CD8-positive, alpha-beta memory T cell (primary cell): ENCODE data around the gene TLE1. TPM values are rescaled to one million over a fixed set of nuclear protein-coding genes. Genes with fewer than 3 reads are reported as not detected.

ENCODE experiments used
- CTCF ChIA-PET: fragments of 350-600 bp; sonication (Branson Sonifier 250); formaldehyde crosslinking; loops from one replicate; lab custom pipeline; 2021; ENCODE audit warnings: antibody characterized with exemption; lab: Charles Lee
- POLR2A ChIA-PET: fragments of 350-600 bp; sonication (Branson Sonifier 250); formaldehyde crosslinking; loops from one replicate; lab custom pipeline; 2021; ENCODE audit warnings: antibody characterized with exemption; lab: Charles Lee
- DNase-seq, 5 donors: peaks; one replicate each; pipeline versions ENCODE4 v3.0.0 to v3.0.0-alpha.2; 2020 to 2022; ENCODE audit warnings: mixed read lengths in 1 of 5
- H3K27ac ChIP-seq: one replicate; pipeline ENCODE4 v1.7.0; 2013; ENCODE audit warnings: low read depth, mild to moderate bottlenecking, low read length, moderate library complexity
- H3K27me3 ChIP-seq: 2 replicates; pipeline ENCODE4 v1.7.0; 2013; ENCODE audit warnings: low read length, mild to moderate bottlenecking; ENCODE audit not compliant: insufficient read depth, poor library complexity, severe bottlenecking
- H3K36me3 ChIP-seq: 2 replicates; pipeline ENCODE4 v1.7.0; 2013; ENCODE audit warnings: mild to moderate bottlenecking, low read length, moderate library complexity; ENCODE audit not compliant: insufficient read depth
- H3K4me1 ChIP-seq: 2 replicates; pipeline ENCODE4 v1.7.0; 2013; ENCODE audit warnings: mild to moderate bottlenecking, low read length, moderate library complexity; ENCODE audit not compliant: insufficient read depth
- H3K4me3 ChIP-seq: 2 replicates; pipeline ENCODE4 v1.7.0; 2013; ENCODE audit warnings: mild to moderate bottlenecking, low read length
- H3K9me3 ChIP-seq: 2 replicates; pipeline ENCODE4 v1.7.0; 2013; ENCODE audit warnings: mild to moderate bottlenecking, low read length
- H3K27ac Mint-ChIP-seq, 8 donors: one replicate each; pipeline ENCODE4 v1.8.0; 2020 to 2021; ENCODE audit warnings: mixed read lengths in 8 of 8, mild to moderate bottlenecking in 6 of 8, inconsistent platforms in 3 of 8, moderate library complexity in 3 of 8
- H3K27me3 Mint-ChIP-seq, 2 donors: one replicate each; pipeline ENCODE4 v1.8.0; 2020 to 2021; ENCODE audit warnings: mixed read lengths in 2 of 2, mild to moderate bottlenecking in 1 of 2, moderate library complexity in 1 of 2
- H3K36me3 Mint-ChIP-seq, 3 donors: one replicate each; pipeline ENCODE4 v1.8.0; 2020 to 2021; ENCODE audit warnings: mixed read lengths in 3 of 3, inconsistent platforms in 1 of 3, mild to moderate bottlenecking in 1 of 3
- H3K4me1 Mint-ChIP-seq, 3 donors: one replicate each; pipeline ENCODE4 v1.8.0; 2020 to 2021; ENCODE audit warnings: mixed read lengths in 3 of 3, inconsistent platforms in 1 of 3, mild to moderate bottlenecking in 1 of 3
- H3K4me3 Mint-ChIP-seq, 7 donors: one replicate each; pipeline ENCODE4 v1.8.0; 2020 to 2021; ENCODE audit warnings: mixed read lengths in 7 of 7, mild to moderate bottlenecking in 6 of 7, moderate library complexity in 4 of 7, inconsistent platforms in 2 of 7
- H3K9me3 Mint-ChIP-seq, 5 donors: one replicate each; pipeline ENCODE4 v1.8.0; 2020 to 2022; ENCODE audit warnings: mixed read lengths in 5 of 5, mild to moderate bottlenecking in 3 of 5, moderate library complexity in 2 of 5, inconsistent platforms in 1 of 5
- polyA plus RNA-seq: library from polyadenylated mRNA; unstranded; fragments of 300-500 nt; fragmentation: Illumina TruSeq; gene quantifications from one replicate; pipeline ENCODE4 v1.2.3, GENCODE V29; 2021
- total RNA-seq, 2 experiments: library from RNA; stranded (reverse); gene quantifications; one replicate each; pipeline ENCODE4 v1.2.3, GENCODE V29; 2021

The TLE1 gene
- total and polyA plus RNA-seq, 3 experiments from 2014 or later = 0.13 to 25.1 (median 0.33) TPM

GRCh38 chr9:81631218-81631745 lies 58.1 kb downstream of the TLE1 start:
- H3K4me3 ChIP-seq = no peak overlapping the region
- H3K27ac ChIP-seq = no peak overlapping the region
- no peaks in the 10 kb centered on the region for H3K27me3 ChIP-seq
- CTCF ChIA-PET = no interaction called here
- Mint-ChIP-seq H3K27ac (no peak overlapping the region), H3K36me3 (no peaks in the 10 kb centered on the region), H3K9me3 (peaks cover 0 to 6% (median 0%) of the 10 kb centered on the region in 5 donors), H3K4me1 (no peaks in the 10 kb centered on the region), H3K4me3 (no peak overlapping the region), H3K27me3 (no peaks in the 10 kb centered on the region)
- no peak for DNase-seq
- H3K36me3 ChIP-seq = no peaks in the 10 kb centered on the region
- POLR2A ChIA-PET = no interaction called here
- H3K9me3 ChIP-seq = no peaks in the 10 kb centered on the region
- H3K4me1 ChIP-seq = no peaks in the 10 kb centered on the region

- Histone ChIP-seq H3K36me3 (no peaks in the 10 kb centered on the region), H3K9me3 (no peaks in the 10 kb centered on the region), H3K27ac (no peak overlapping the region), H3K4me1 (no peaks in the 10 kb centered on the region), H3K4me3 (no peak overlapping the region), H3K27me3 (no peaks in the 10 kb centered on the region)
- ChIA-PET CTCF (no interaction called here), POLR2A (no interaction called here)
- Mint-ChIP-seq H3K4me1 (no peaks in the 10 kb centered on the region), H3K36me3 (no peaks in the 10 kb centered on the region), H3K9me3 (peaks cover 0 to 6% (median 0%) of the 10 kb centered on the region in 5 donors), H3K27ac (no peak overlapping the region), H3K27me3 (no peaks in the 10 kb centered on the region), H3K4me3 (no peak overlapping the region)
- no peak for DNase-seq
These were observed 59.9 kb downstream of the TLE1 start for GRCh38 chr9:81629440-81629839.

GRCh38 chr9:81628897-81629296 lies 60.5 kb downstream of the TLE1 start:
- no peaks in the 10 kb centered on the region for H3K9me3 ChIP-seq
- H3K27ac ChIP-seq = no peak overlapping the region
- ChIA-PET POLR2A (no interaction called here), CTCF (no interaction called here)
- no peaks in the 10 kb centered on the region for H3K27me3 ChIP-seq
- H3K4me3 ChIP-seq = no peak overlapping the region
- no peaks in the 10 kb centered on the region for H3K36me3 ChIP-seq
- no peak for DNase-seq
- Mint-ChIP-seq H3K9me3 (peaks cover 0 to 6% (median 2%) of the 10 kb centered on the region in 5 donors), H3K27me3 (no peaks in the 10 kb centered on the region), H3K27ac (no peak overlapping the region), H3K4me3 (no peak overlapping the region), H3K4me1 (no peaks in the 10 kb centered on the region), H3K36me3 (no peaks in the 10 kb centered on the region)
- H3K4me1 ChIP-seq = no peaks in the 10 kb centered on the region

- Mint-ChIP-seq H3K4me1 (no peaks in the 10 kb centered on the region), H3K4me3 (peak overlapping the region in 1 of 7 donors; percentile 27), H3K9me3 (peaks cover 0 to 6% (median 2%) of the 10 kb centered on the region in 5 donors), H3K27me3 (no peaks in the 10 kb centered on the region), H3K27ac (no peak overlapping the region), H3K36me3 (no peaks in the 10 kb centered on the region)
- Histone ChIP-seq H3K4me3 (no peak overlapping the region), H3K36me3 (no peaks in the 10 kb centered on the region), H3K4me1 (no peaks in the 10 kb centered on the region), H3K9me3 (no peaks in the 10 kb centered on the region), H3K27me3 (no peaks in the 10 kb centered on the region), H3K27ac (no peak overlapping the region)
- DNase-seq = no peak
- ChIA-PET POLR2A (no interaction called here), CTCF (no interaction called here)
These were observed 61.9 kb downstream of the TLE1 start for GRCh38 chr9:81627481-81627880.

- no peak overlapping the region for H3K4me3 ChIP-seq
- H3K27me3 Mint-ChIP-seq = no peaks in the 10 kb centered on the region
- H3K4me1 ChIP-seq = no peaks in the 10 kb centered on the region
- H3K4me1 Mint-ChIP-seq = no peaks in the 10 kb centered on the region
- H3K36me3 ChIP-seq = no peaks in the 10 kb centered on the region
- POLR2A ChIA-PET = no interaction called here
- no peaks in the 10 kb centered on the region for H3K36me3 Mint-ChIP-seq
- no peak overlapping the region for H3K27ac ChIP-seq
- H3K9me3 ChIP-seq = no peaks in the 10 kb centered on the region
- no peaks in the 10 kb centered on the region for H3K27me3 ChIP-seq
- CTCF ChIA-PET = no interaction called here
- no peak overlapping the region for H3K4me3 Mint-ChIP-seq
- peaks cover 0 to 2% (median 0%) of the 10 kb centered on the region in 5 donors for H3K9me3 Mint-ChIP-seq
- DNase-seq = no peak
- H3K27ac Mint-ChIP-seq = no peak overlapping the region
These were observed 62.8 kb downstream of the TLE1 start for GRCh38 chr9:81626511-81626910.

- ChIA-PET POLR2A (no interaction called here), CTCF (no interaction called here)
- no peaks in the 10 kb centered on the region for H3K27me3 Mint-ChIP-seq
- no peak overlapping the region for H3K27ac ChIP-seq
- H3K9me3 ChIP-seq = no peaks in the 10 kb centered on the region
- H3K9me3 Mint-ChIP-seq = peaks cover 0 to 2% (median 0%) of the 10 kb centered on the region in 5 donors
- H3K27me3 ChIP-seq = no peaks in the 10 kb centered on the region
- peaks cover 0 to 1% (median 0%) of the 10 kb centered on the region in 3 donors for H3K4me1 Mint-ChIP-seq
- no peak overlapping the region for H3K4me3 ChIP-seq
- no peaks in the 10 kb centered on the region for H3K36me3 Mint-ChIP-seq
- no peak for DNase-seq
- no peaks in the 10 kb centered on the region for H3K4me1 ChIP-seq
- H3K36me3 ChIP-seq = no peaks in the 10 kb centered on the region
- no peak overlapping the region for H3K4me3 Mint-ChIP-seq
- H3K27ac Mint-ChIP-seq = no peak overlapping the region
These were observed 63.4 kb downstream of the TLE1 start for GRCh38 chr9:81625969-81626368.

DNA sequence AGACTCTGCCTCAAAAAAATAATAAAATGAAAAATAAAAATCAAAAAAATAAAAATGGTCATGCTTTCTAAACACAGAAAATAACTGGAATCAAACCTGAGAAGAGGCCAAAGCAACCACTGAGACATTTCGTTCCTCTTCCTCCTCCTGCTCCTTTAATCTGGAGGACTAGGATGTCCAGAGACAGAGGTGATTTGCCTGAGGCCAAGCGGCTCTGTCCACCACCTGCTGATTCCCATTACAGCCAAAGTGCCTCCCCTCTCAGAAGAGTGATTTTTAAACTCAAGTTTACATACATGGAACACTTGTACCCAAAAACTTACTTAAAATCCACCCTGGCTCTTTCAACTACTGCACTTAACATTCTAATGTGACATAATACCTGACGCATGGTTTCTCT lies 65.6 kb downstream of the TLE1 start:
- Mint-ChIP-seq H3K4me3 (no peak overlapping the region), H3K9me3 (peaks cover 0 to 4% (median 0%) of the 10 kb centered on the region in 5 donors), H3K4me1 (peaks cover 0 to 13% (median 6%) of the 10 kb centered on the region in 3 donors), H3K36me3 (peaks cover 0 to 1% (median 0%) of the 10 kb centered on the region in 3 donors), H3K27ac (no peak overlapping the region), H3K27me3 (no peaks in the 10 kb centered on the region)
- H3K9me3 ChIP-seq = no peaks in the 10 kb centered on the region
- no peaks in the 10 kb centered on the region for H3K4me1 ChIP-seq
- no peaks in the 10 kb centered on the region for H3K36me3 ChIP-seq
- H3K27me3 ChIP-seq = no peaks in the 10 kb centered on the region
- POLR2A ChIA-PET = no interaction called here
- no peak overlapping the region for H3K27ac ChIP-seq
- no peak overlapping the region for H3K4me3 ChIP-seq
- DNase-seq = no peak
- CTCF ChIA-PET = no interaction called here

- Histone ChIP-seq H3K4me1 (no peaks in the 10 kb centered on the region), H3K27ac (no peak overlapping the region), H3K4me3 (no peak overlapping the region), H3K27me3 (no peaks in the 10 kb centered on the region), H3K36me3 (no peaks in the 10 kb centered on the region), H3K9me3 (no peaks in the 10 kb centered on the region)
- DNase-seq = no peak
- ChIA-PET POLR2A (no interaction called here), CTCF (no interaction called here)
- H3K4me3 Mint-ChIP-seq = peak overlapping the region in 1 of 7 donors; percentile 9
- peaks cover 0 to 13% (median 6%) of the 10 kb centered on the region in 3 donors for H3K4me1 Mint-ChIP-seq
- peak overlapping the region in 2 of 8 donors; percentile 2 to 12 for H3K27ac Mint-ChIP-seq
- H3K9me3 Mint-ChIP-seq = peaks cover 0 to 4% (median 0%) of the 10 kb centered on the region in 5 donors
- H3K27me3 Mint-ChIP-seq = no peaks in the 10 kb centered on the region
- H3K36me3 Mint-ChIP-seq = peaks cover 0 to 1% (median 0%) of the 10 kb centered on the region in 3 donors
These were observed 66.7 kb downstream of the TLE1 start for GRCh38 chr9:81622471-81623255.
